Stomach (tissue), 4 donors: ENCODE measurements around the gene PLCD1.
"Not testable (repeated sequence)": the region's sequence is repeated elsewhere in the genome, so short reads cannot be mapped to it uniquely, and the experiment has no call there.

Experiments used
- CTCF ChIP-seq, 7 experiments: fragments of 450-650 bp in 4 of 7; fragments of 200-600 bp in 3 of 7; sonication (generic) in 3 of 7; IDR thresholded peaks; one replicate each; pipeline ENCODE4 v1.5.1; 2016 to 2019; ENCODE audit warnings: antibody characterized with exemption in 7 of 7, control low read depth in 2 of 7, mild to moderate bottlenecking in 1 of 7
- EP300 ChIP-seq: sonication (generic); formaldehyde crosslinking; IDR thresholded peaks from one replicate; pipeline ENCODE4 v1.6.1; 2017; ENCODE audit warnings: antibody characterized with exemption
- POLR2A ChIP-seq, 4 donors: fragments of 450-650 bp; IDR thresholded peaks; one replicate each; pipeline ENCODE4 v1.6.1; 2016; ENCODE audit warnings: antibody characterized with exemption in 4 of 4, control low read depth in 2 of 4, mild to moderate bottlenecking in 1 of 4, moderate library complexity in 1 of 4
- POLR2AphosphoS5 ChIP-seq, 3 donors: sonication (generic); formaldehyde crosslinking; IDR thresholded peaks; one replicate each; pipeline ENCODE4 v1.6.1; 2016; ENCODE audit warnings: antibody characterized with exemption in 3 of 3

- not testable (repeated sequence) for TF ChIP-seq CTCF (IDR thresholded peaks at IDR 0.05); POLR2AphosphoS5 (IDR thresholded peaks at IDR 0.05); POLR2A (IDR thresholded peaks at IDR 0.05); EP300
These were observed 57.4 kb downstream of the PLCD1 start for GRCh38 chr3:37972056-37972455.
